ENCODE measurements around the gene HAPLN2.
A peak's percentile ranks its signal among the peaks of the same experiment; 100 is the strongest.
"Not testable (repeated sequence)": the region's sequence is repeated elsewhere in the genome, so short reads cannot be mapped to it uniquely, and the experiment has no call there.

Gene HAPLN2

DNA sequence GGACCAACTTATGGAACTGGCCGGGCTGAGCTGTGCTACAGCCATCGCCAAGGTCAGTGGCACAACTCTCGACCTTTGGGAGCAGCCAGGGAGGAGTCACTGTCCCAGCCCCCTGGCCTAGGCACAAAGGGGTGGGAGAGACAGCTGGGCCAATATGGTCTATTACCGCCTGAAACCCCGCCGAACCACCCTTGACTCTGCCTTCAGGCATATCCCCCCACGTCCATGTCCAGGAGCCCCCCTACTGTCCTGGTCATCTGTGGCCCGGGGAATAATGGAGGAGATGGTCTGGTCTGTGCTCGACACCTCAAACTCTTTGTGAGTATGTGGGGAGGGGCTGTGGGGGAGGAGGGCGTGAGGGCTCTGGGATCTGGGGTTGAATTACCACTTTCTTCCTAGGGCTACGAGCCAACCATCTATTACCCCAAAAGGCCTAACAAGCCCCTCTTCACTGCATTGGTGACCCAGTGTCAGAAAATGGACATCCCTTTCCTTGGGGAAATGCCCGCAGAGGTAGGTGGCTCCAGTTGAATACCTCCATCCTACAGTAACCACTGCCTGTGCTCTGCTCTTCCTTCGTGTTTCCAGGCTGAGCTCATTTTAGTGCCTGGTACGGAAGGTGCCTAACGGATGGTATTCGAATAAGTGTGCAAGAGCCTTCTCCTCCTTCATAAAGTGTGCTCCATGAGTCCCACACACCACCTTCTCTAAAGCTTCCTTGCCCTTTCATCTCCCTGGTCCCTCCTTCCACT is 26.9 kb upstream of the HAPLN2 start:
- DNase-seq: no peak

DNA sequence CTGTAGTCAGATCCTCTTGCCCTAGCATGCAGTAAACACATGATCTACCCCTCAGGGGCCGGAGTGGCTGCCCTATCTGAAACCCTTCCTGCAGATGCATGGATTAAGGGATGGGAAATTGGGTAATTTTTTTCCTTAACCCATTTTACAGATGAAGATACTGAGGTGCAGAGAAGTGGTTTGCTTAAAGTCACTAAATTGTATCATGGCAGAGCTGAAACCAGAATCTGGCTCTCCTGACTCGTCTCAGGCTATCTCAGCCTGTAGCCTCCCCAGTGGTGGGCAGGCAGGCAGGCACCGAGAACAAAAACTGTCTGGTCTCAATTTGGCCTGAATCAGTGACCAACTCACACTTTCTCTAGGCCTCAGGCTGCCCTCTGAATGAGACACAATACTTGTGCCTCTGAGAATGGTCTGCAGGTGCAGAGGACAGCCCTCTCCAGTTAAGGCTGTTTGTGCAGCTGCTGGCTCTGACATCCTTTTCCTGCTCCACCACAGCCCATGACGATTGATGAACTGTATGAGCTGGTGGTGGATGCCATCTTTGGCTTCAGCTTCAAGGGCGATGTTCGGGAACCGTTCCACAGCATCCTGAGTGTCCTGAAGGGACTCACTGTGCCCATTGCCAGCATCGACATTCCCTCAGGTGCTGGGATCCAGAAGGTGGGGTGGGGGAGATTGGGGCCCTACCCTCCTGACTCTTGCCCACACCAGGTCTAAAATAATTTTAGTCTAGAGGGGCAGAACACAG is 26.1 kb upstream of the HAPLN2 start:
- no peak for DNase-seq

GRCh38 chr1:156593661-156593989 is 25.6 kb upstream of the HAPLN2 start:
- DNase-seq: no peak

- no peak for DNase-seq
These were observed 25.0 kb upstream of the HAPLN2 start for GRCh38 chr1:156594190-156594589.

- DNase-seq: no peak
These were observed 24.2 kb upstream of the HAPLN2 start for GRCh38 chr1:156595016-156595415.

- no peak for DNase-seq
These were observed 22.8 kb upstream of the HAPLN2 start for GRCh38 chr1:156596426-156596825.

- no peak for DNase-seq
These were observed 21.1 kb upstream of the HAPLN2 start for GRCh38 chr1:156598125-156598524.

DNA sequence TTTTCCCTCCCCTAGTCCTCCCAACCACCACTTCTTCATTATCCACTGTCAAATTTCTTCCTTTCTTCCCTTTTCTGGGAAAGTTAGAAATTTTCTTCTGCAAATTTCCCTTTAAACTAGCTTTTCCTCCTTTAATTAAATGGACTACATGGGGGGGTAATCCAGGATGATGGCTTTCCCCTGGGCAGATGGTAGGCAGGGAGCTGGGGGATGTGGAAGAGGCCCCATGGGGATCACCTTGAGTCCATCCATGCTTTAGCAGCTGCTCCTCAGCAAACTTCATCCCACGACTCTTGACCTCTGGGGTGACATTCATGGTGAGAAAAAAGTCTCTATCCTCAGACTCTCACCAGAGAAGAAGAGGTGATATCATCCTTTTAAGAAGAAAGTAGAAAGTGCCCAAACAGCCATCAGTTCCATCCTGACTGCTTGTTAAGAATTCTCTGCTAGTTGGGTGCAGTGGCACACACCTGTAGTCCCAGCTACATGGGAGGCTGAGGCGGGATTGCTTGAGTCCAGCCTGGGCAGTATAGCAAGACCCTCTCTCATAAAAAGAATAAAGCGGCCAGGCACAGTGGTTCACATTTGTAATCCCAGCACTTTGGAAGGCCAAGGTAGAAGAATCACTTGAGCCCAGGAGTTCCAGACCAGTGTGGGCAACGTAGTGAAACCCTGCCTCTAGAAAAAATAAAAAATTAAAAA is 20.3 kb upstream of the HAPLN2 start:
- no peak for DNase-seq

DNA sequence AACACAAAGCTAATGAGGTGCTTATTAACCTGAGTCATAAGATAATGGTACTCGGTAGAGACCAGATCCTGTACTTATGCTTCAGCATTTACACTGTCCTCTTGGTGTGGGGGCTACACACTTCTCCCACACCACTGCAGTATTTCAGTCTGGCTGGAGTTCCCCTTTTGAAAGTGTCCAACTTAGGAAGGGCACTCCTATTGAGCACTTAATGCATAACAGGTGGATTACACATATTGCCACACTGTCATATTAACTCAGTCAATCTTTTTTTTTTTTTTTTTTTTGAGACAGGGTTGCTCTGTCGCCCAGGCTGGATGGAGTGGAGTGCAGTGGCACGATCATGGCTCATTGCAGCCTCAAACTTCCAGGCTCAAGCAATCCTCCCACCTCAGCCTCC is 19.4 kb upstream of the HAPLN2 start:
- no peak for DNase-seq

DNA sequence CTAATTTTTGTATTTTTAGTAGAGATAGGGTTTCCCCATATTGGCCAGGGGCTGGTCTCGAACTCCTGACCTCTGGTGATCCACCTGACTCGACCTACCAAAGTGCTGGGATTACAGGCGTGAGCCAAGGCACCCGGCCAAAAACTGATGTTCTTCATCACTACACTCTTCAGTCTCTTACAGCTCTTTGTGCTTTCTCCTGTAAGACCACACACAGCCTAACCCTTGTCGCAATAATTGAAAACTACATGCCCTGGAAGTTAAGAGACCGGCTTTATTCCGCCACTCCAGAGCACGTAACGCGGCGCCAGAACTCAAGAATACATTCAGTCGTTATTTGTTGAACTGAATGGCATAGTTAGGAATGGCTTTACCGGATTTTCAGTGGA is 18.5 kb upstream of the HAPLN2 start:
- DNase-seq: no peak

DNA sequence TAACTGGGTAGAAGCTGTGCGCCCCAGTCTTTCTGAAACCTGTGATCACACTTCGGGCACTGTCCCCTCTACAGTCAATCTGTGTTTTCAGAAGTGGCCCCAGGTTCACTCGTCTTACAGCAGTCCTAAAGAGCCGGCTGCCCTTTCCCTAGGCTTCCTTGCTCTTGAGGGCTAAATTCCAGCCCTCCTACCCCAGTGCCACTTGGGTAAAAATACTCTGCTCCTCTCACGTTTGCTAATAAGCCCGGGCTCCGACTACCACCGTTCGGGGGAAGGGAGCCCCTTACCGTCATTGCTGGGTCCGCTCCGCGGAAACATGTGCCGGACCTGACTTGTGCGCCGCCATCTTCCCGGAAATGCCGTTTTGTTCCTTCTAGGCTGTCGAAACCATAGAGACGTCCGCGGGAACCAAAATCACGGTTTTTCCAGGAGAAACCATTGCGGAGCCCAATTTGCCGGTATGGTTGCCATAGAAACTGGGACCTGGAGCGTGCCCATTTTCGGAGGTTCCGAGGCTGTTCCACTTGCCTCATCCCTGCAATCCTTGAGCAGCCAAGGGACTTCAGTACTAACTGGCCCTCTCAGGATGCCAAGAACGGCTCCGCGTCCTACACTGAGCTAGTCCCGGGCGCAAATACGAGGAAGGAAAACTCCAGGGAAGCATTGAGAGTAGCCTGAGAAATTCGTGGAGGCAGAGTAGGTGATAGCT is 17.9 kb upstream of the HAPLN2 start, which contains the start of gene GPATCH4:
GPATCH4 (minus strand) TSS at position 358 of the 709 bp plus-strand sequence.
- DNase-seq: peak; percentile 91

DNA sequence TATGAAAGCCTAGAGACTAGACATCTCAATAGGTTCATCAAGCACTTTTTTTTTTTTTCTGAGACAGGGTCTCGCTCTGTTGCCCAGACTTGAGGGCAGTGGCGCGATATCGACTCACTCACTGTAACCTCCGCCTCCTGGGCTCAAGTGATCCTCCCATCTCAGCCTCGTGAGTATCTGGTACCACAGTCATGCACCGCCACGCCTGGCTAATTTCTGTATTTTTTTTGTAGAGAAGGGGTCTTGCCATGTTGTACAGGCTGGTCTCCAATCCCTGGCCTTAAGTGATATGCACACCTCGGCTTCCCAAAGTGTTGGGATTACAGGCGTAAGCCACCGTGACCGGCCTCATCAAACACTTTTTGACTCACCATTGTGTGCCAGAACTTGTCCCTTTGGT is 17.3 kb upstream of the HAPLN2 start:
- DNase-seq: no peak

GRCh38 chr1:156602557-156602993 is 16.6 kb upstream of the HAPLN2 start:
- no peak for DNase-seq

DNA sequence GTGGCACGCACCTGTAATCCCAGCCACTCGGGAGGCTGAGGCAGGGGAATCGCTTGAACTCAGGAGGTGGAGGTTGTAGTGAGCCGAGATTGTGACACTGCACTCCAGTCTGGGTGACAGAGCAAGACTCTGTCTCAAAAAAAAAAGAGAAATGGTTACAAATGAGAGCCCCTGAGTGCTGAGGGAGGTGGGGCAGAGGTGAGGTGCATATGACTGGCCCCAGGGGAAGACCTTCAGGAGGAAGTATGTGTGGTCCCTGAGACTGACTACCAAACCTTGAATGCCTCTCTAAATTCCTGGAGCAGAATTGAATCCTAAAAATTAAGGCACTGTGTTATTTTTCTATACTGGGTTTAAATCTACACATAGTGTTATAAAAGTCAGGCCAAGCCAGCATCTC is 11.9 kb upstream of the HAPLN2 start:
- not testable (repeated sequence) for DNase-seq

DNA sequence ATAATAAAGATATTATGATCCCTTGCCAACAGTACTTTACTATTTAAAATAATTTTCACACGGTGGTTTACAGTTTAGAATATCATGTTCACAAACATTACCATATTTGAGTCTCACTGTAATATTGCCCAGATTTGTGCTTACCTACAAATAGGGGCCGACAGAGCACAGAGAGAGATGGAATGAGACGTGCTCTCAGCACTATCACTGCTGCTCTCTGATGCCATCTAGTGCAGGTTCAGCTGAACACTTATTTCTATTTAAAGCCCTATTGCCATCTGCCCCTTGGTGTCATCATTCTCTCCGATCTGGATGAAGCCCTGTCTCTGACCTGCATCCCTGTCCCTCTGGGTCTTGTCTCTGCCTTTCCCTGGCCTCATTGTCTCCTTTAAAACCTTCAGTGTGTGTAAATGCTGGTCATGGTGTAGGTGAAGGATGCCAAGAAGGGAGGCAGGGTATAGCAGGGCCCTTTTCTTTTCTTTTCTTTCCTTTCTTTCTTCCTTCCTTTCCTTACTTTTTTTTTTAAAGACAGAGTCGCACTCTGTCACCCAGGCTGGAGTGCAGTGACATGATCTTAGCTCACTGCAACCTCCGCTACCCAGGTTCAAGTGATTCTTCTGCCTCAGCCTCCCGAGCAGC is 11.1 kb upstream of the HAPLN2 start:
- DNase-seq: peak; percentile 59

- DNase-seq: no peak
These were observed 10.2 kb upstream of the HAPLN2 start for GRCh38 chr1:156608981-156609380.

DNA sequence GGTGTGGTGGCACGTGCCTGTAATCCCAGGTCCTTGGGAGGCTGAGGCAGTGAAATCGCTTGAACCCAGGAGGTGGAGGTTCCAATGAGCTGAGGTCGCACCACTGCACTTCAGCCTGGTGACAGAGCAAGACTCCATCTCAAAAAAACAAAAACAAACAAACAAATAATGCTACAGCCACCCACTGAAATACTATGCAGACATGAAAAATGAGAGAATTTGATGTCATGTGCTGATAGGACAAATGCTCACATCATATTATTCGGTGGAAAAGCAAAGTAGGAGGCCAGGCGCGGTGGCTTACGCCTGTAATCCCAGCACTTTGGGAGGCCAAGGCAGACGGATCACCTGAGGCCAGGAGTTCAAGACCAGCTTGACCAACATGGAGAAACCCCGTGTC is 9.1 kb upstream of the HAPLN2 start:
- DNase-seq: not testable (repeated sequence)

GRCh38 chr1:156612666-156613065 is 6.5 kb upstream of the HAPLN2 start:
- no peak for DNase-seq

- DNase-seq: no peak
These were observed 3.3 kb upstream of the HAPLN2 start for GRCh38 chr1:156615946-156616345.

DNA sequence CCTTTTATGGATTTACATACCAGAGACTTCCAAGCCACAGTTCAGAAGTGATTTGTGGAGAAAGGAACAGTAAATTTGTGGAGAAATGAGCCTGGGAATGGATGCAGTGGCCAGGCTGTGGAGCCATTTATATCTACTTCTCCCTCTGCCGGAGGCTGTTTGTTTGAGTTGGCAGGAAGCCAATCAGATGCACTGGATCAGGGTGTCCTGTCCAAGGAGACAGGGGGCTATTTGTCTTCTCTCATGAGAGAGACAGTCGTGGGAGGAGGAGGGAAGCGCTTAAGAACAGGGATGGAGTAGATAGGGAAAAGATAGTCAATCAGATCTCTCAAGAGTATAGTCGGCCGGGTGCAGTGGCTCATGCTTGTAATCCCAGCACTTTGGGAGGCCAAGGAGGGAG is 2.8 kb upstream of the HAPLN2 start:
- no peak for DNase-seq

- DNase-seq: no peak
These were observed 354 bp downstream of the HAPLN2 start for GRCh38 chr1:156619582-156619955.

- DNase-seq: no peak
These were observed 3.5 kb downstream of the HAPLN2 start for GRCh38 chr1:156622581-156623297.
